K562 (cell line): ENCODE measurements around the gene MAST4. TPM values are rescaled to one million over a fixed set of nuclear protein-coding genes. Genes with fewer than 3 reads are reported as not detected.

ENCODE experiments used
- ASH1L ChIP-seq: fragments of 450-650 bp; IDR thresholded peaks from 2 replicates; pipeline ENCODE4 v1.6.1; 2018; ENCODE audit warnings: borderline replicate concordance, mild to moderate bottlenecking, low read depth; ENCODE audit not compliant: partially characterized antibody
- BACH1 ChIP-seq: fragments of 200-800 bp; sonication (Bioruptor generic); IDR thresholded peaks from 2 replicates; pipeline ENCODE4 v1.6.1; 2016; ENCODE audit warnings: missing genetic modification characterization, missing compliant biosample characterization
- C11orf30 ChIP-seq: fragments of 450-650 bp; IDR thresholded peaks from 2 replicates; pipeline ENCODE4 v1.6.1; 2016; ENCODE audit warnings: low read depth, mild to moderate bottlenecking
- FUS ChIP-seq: fragments of 200-400 bp; formaldehyde crosslinking; optimal IDR thresholded peaks from 2 replicates; pipeline ENCODE3; 2017; ENCODE audit warnings: low read depth, low read length
- HNRNPK ChIP-seq: fragments of 200-400 bp; formaldehyde crosslinking; IDR thresholded peaks from one replicate; pipeline ENCODE4 v1.6.1; 2018; ENCODE audit warnings: mild to moderate bottlenecking, low read depth, low read length; ENCODE audit not compliant: poor library complexity, severe bottlenecking
- MBD1 ChIP-seq: fragments of 250-450 bp; sonication (Bioruptor Pico); IDR thresholded peaks from 2 replicates; pipeline ENCODE4 v1.8.0; 2022; ENCODE audit warnings: inconsistent platforms
- NUFIP1 ChIP-seq: fragments of 450-650 bp; IDR thresholded peaks from 2 replicates; pipeline ENCODE4 v1.6.1; 2018; ENCODE audit not compliant: partially characterized antibody
- SIN3A ChIP-seq, 2 experiments: fragments of 150-350 bp in 1 of 2; IDR thresholded peaks; 2 replicates each; pipeline ENCODE4 v1.6.1; 2011 to 2016; ENCODE audit warnings: borderline replicate concordance in 2 of 2, low read depth in 2 of 2, low read length in 2 of 2, mild to moderate bottlenecking in 2 of 2, moderate library complexity in 2 of 2; ENCODE audit not compliant: control insufficient read depth in 1 of 2
- SIX5 ChIP-seq, 2 experiments: IDR thresholded peaks; 2 replicates each; pipeline ENCODE4 v1.6.1; 2011; ENCODE audit warnings: low read length in 2 of 2, borderline replicate concordance in 1 of 2, low read depth in 1 of 2, mild to moderate bottlenecking in 1 of 2, moderate library complexity in 1 of 2; ENCODE audit not compliant: insufficient read depth in 1 of 2
- SMAD3 ChIP-seq: fragments of 450-650 bp; formaldehyde crosslinking; conservative IDR thresholded peaks from 2 replicates; pipeline ENCODE4 v1.4.0; 2020; ENCODE audit warnings: mild to moderate bottlenecking
- ZNF41 ChIP-seq: fragments of 250-450 bp; sonication (Bioruptor Pico); conservative IDR thresholded peaks from 2 replicates; pipeline ENCODE4 v1.4.0; 2020; ENCODE audit warnings: mild to moderate bottlenecking
- ZNF644 ChIP-seq: fragments of 200-800 bp; sonication (Bioruptor generic); IDR thresholded peaks from 2 replicates; pipeline ENCODE4 v1.6.1; 2016; ENCODE audit warnings: low read depth, missing genetic modification characterization, missing compliant biosample characterization
- polyA plus RNA-seq, 8 experiments: library from polyadenylated mRNA; depleted of rRNA in 4 of 8; stranded (reverse) in 5 of 8; unstranded in 3 of 8; fragments of >200 nt; fragmentation: Nextera tagmentation in 2 of 8; fragmentation: Illumina TruSeq in 1 of 8; extraction: Ambion mirVana in 2 of 8; extraction: Trizol in 1 of 8; gene quantifications; 2 replicates each; pipeline versions ENCODE4 v1.2.1 to v1.2.3, GENCODE V29; 2011 to 2014; ENCODE audit warnings: inconsistent platforms in 1 of 8, missing spikeins in 1 of 8
- total RNA-seq, 7 experiments: library from RNA; depleted of rRNA in 6 of 7; stranded (reverse); fragments of >200 nt in 6 of 7; fragmentation: Illumina TruSeq in 2 of 7; extraction: Trizol in 2 of 7; gene quantifications; 2 replicates each; pipeline versions ENCODE4 v1.2.1 to v1.2.3, GENCODE V29; 2011 to 2021; ENCODE audit warnings: low replicate concordance in 1 of 7
- TF ChIP-seq, protein P1 (sequence below), 2 experiments: fragments of 450-650 bp in 1 of 2; sonication (generic) in 1 of 2; formaldehyde crosslinking in 1 of 2; IDR thresholded peaks in 1 of 2; conservative IDR thresholded peaks in 1 of 2; 2 replicates each; pipeline versions ENCODE4 v1.6.1 to v1.8.1; 2016 to 2023; ENCODE audit warnings: mild to moderate bottlenecking in 2 of 2, moderate library complexity in 2 of 2, inconsistent platforms in 1 of 2, missing genetic modification reagents in 1 of 2
- TF ChIP-seq, protein P2 (sequence below): sonication (generic); formaldehyde crosslinking; IDR thresholded peaks from 2 replicates; pipeline ENCODE4 v1.8.1; 2023; ENCODE audit warnings: mild to moderate bottlenecking, missing genetic modification reagents
- TF ChIP-seq, protein P3 (sequence below): sonication (generic); formaldehyde crosslinking; IDR thresholded peaks from 2 replicates; pipeline ENCODE4 v1.8.0; 2023; ENCODE audit warnings: mild to moderate bottlenecking, missing genetic modification reagents
- TF ChIP-seq, protein P4 (sequence below), 2 experiments: fragments of 250-450 bp in 1 of 2; fragments of 450-650 bp in 1 of 2; sonication (Bioruptor Pico) in 1 of 2; IDR thresholded peaks; 2 replicates each; pipeline versions ENCODE4 v1.6.1 to v1.8.0; 2016 to 2021; ENCODE audit warnings: mild to moderate bottlenecking in 2 of 2, moderate library complexity in 2 of 2, missing compliant biosample characterization in 1 of 2, missing genetic modification characterization in 1 of 2

Gene MAST4
- total and polyA plus RNA-seq, 9 of the 15 experiments (the other 6 are each of a cell fraction or from before 2014, with no cell fraction given) = 0.88 to 10.1 (median 5.2) TPM

GRCh38 chr5:67003935-67004729 is 407.9 kb downstream of the MAST4 start (continued):
- TF ChIP-seq, protein P1, sequence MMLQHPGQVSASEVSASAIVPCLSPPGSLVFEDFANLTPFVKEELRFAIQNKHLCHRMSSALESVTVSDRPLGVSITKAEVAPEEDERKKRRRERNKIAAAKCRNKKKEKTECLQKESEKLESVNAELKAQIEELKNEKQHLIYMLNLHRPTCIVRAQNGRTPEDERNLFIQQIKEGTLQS (IDR thresholded peaks at IDR 0.05) = no peak
- TF ChIP-seq, protein P1 (CRISPR knock-in tag; conservative IDR thresholded peaks at IDR 0.05) = no peak
- TF ChIP-seq ASH1L (no peak), NUFIP1 (no peak), HNRNPK (no peak), ZNF41 (no peak), SMAD3 (no peak), C11orf30 (peak; percentile 45), ZNF644 (tag) (peak; percentile 9), SIX5 (IDR thresholded peaks at IDR 0.05; ENCODE audit: borderline replicate concordance in 1 of 2, insufficient read depth in 1 of 2, low read depth in 1 of 2, low read length in 2 of 2) (no peak; a peak in 1 of 4 replicates), SIN3A (IDR thresholded peaks at IDR 0.05; ENCODE audit: borderline replicate concordance in 2 of 2, control insufficient read depth in 1 of 2, low read depth in 2 of 2, low read length in 2 of 2) (peak in 1 of 2 experiments; percentile 46; a peak in 2 of 4 replicates), MBD1 (CRISPR knock-in tag) (no peak), BACH1 (tag) (no peak), FUS (no peak)
- TF ChIP-seq, protein P2, sequence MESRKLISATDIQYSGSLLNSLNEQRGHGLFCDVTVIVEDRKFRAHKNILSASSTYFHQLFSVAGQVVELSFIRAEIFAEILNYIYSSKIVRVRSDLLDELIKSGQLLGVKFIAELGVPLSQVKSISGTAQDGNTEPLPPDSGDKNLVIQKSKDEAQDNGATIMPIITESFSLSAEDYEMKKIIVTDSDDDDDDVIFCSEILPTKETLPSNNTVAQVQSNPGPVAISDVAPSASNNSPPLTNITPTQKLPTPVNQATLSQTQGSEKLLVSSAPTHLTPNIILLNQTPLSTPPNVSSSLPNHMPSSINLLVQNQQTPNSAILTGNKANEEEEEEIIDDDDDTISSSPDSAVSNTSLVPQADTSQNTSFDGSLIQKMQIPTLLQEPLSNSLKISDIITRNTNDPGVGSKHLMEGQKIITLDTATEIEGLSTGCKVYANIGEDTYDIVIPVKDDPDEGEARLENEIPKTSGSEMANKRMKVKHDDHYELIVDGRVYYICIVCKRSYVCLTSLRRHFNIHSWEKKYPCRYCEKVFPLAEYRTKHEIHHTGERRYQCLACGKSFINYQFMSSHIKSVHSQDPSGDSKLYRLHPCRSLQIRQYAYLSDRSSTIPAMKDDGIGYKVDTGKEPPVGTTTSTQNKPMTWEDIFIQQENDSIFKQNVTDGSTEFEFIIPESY (CRISPR knock-in tag) = no peak
- TF ChIP-seq, protein P3, sequence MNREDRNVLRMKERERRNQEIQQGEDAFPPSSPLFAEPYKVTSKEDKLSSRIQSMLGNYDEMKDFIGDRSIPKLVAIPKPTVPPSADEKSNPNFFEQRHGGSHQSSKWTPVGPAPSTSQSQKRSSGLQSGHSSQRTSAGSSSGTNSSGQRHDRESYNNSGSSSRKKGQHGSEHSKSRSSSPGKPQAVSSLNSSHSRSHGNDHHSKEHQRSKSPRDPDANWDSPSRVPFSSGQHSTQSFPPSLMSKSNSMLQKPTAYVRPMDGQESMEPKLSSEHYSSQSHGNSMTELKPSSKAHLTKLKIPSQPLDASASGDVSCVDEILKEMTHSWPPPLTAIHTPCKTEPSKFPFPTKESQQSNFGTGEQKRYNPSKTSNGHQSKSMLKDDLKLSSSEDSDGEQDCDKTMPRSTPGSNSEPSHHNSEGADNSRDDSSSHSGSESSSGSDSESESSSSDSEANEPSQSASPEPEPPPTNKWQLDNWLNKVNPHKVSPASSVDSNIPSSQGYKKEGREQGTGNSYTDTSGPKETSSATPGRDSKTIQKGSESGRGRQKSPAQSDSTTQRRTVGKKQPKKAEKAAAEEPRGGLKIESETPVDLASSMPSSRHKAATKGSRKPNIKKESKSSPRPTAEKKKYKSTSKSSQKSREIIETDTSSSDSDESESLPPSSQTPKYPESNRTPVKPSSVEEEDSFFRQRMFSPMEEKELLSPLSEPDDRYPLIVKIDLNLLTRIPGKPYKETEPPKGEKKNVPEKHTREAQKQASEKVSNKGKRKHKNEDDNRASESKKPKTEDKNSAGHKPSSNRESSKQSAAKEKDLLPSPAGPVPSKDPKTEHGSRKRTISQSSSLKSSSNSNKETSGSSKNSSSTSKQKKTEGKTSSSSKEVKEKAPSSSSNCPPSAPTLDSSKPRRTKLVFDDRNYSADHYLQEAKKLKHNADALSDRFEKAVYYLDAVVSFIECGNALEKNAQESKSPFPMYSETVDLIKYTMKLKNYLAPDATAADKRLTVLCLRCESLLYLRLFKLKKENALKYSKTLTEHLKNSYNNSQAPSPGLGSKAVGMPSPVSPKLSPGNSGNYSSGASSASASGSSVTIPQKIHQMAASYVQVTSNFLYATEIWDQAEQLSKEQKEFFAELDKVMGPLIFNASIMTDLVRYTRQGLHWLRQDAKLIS = no peak
- TF ChIP-seq, protein P4, sequence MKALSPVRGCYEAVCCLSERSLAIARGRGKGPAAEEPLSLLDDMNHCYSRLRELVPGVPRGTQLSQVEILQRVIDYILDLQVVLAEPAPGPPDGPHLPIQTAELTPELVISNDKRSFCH (CRISPR knock-in tag; IDR thresholded peaks at IDR 0.05) = no peak
- TF ChIP-seq, protein P4 (tag; IDR thresholded peaks at IDR 0.05) = no peak
